HEK293 (cell line): ENCODE measurements around the gene NLRP6.
A peak's percentile ranks its signal among the peaks of the same experiment; 100 is the strongest.
"Not testable (repeated sequence)": the region's sequence is repeated elsewhere in the genome, so short reads cannot be mapped to it uniquely, and the experiment has no call there.

ENCODE experiments used
- CTCF ChIA-PET: fragments of 350-600 bp; formaldehyde crosslinking; extraction: SDS; loops from one replicate; lab custom pipeline; 2021; ENCODE audit warnings: antibody characterized with exemption; lab: Yijun Ruan, JAX
- POLR2A ChIA-PET: fragments of 300-600 bp; formaldehyde crosslinking; extraction: SDS; loops from one replicate; lab custom pipeline; 2020; ENCODE audit warnings: antibody characterized with exemption, inconsistent platforms; lab: Yijun Ruan, JAX
- H3K27ac ChIP-seq: fragments of 200-500 bp; sonication (Bioruptor generic); 2 replicates; pipeline ENCODE4 v1.5.1; 2014; ENCODE audit warnings: low read depth, low read length, control low read depth, inconsistent platforms; ENCODE audit errors: extremely low read depth
- H3K36me3 ChIP-seq, 2 experiments: fragments of 200-500 bp in 1 of 2; sonication (Bioruptor generic) in 1 of 2; 1 replicate in 1 of 2; 2 replicates in 1 of 2; pipeline ENCODE4 v1.5.1; 2014 to 2017; ENCODE audit warnings: inconsistent platforms in 2 of 2, low read length in 2 of 2; ENCODE audit not compliant: control insufficient read depth in 2 of 2, insufficient read depth in 1 of 2
- H3K4me1 ChIP-seq: fragments of 200-500 bp; sonication (Bioruptor generic); 2 replicates; pipeline ENCODE4 v1.5.1; 2014; ENCODE audit warnings: mild to moderate bottlenecking, low read length, inconsistent platforms; ENCODE audit not compliant: control insufficient read depth, insufficient read depth
- H3K4me3 ChIP-seq: 2 replicates; pipeline ENCODE4 v1.5.1; 2011; ENCODE audit warnings: low read depth, mild to moderate bottlenecking, control low read depth, low read length, moderate library complexity
- H3K9me3 ChIP-seq: fragments of 200-500 bp; sonication (Bioruptor generic); 2 replicates; pipeline ENCODE4 v1.5.1; 2014; ENCODE audit warnings: low read depth, low read length, inconsistent platforms; ENCODE audit not compliant: control insufficient read depth, insufficient read depth
- GLI2 ChIP-seq: fragments of 450-650 bp; formaldehyde crosslinking; IDR thresholded peaks from 2 replicates; pipeline ENCODE4; 2017; ENCODE audit warnings: missing biosample characterization, missing genetic modification characterization, low read depth, borderline replicate concordance
- GLIS1 ChIP-seq: fragments of 450-650 bp; formaldehyde crosslinking; IDR thresholded peaks from 2 replicates; pipeline ENCODE4 v1.5.1; 2016; ENCODE audit warnings: missing biosample characterization, missing genetic modification characterization
- HOXC10 ChIP-seq: sonication (generic); formaldehyde crosslinking; IDR thresholded peaks from 2 replicates; pipeline ENCODE4 v1.8.1; 2023; ENCODE audit warnings: mild to moderate bottlenecking, missing genetic modification reagents
- ZBTB1 ChIP-seq: fragments of 450-650 bp; formaldehyde crosslinking; IDR thresholded peaks from 2 replicates; pipeline ENCODE4 v1.5.1; 2016; ENCODE audit warnings: missing biosample characterization, missing genetic modification characterization
- ZNF140 ChIP-seq: fragments of 450-650 bp; formaldehyde crosslinking; IDR thresholded peaks from 2 replicates; pipeline ENCODE4 v1.5.1; 2016; ENCODE audit warnings: missing biosample characterization, missing genetic modification characterization
- ZNF600 ChIP-seq: fragments of 450-650 bp; formaldehyde crosslinking; IDR thresholded peaks from 2 replicates; pipeline ENCODE4 v1.5.1; 2016; ENCODE audit warnings: missing biosample characterization, missing genetic modification characterization
- TF ChIP-seq, protein P1 (sequence below): fragments of 450-650 bp; formaldehyde crosslinking; optimal IDR thresholded peaks from 2 replicates; pipeline ENCODE3; 2016; ENCODE audit warnings: missing biosample characterization, mild to moderate bottlenecking, missing genetic modification characterization
- TF ChIP-seq, protein P2 (sequence below): fragments of 450-650 bp; formaldehyde crosslinking; IDR thresholded peaks from 2 replicates; pipeline ENCODE4 v1.5.1; 2016; ENCODE audit warnings: missing biosample characterization, missing genetic modification characterization
- TF ChIP-seq, protein P3 (sequence below): fragments of 450-650 bp; formaldehyde crosslinking; IDR thresholded peaks from 2 replicates; pipeline ENCODE4 v1.5.1; 2016; ENCODE audit warnings: missing biosample characterization, missing genetic modification characterization
- TF ChIP-seq, protein P4 (sequence below): fragments of 450-650 bp; formaldehyde crosslinking; IDR thresholded peaks from 2 replicates; pipeline ENCODE4 v1.5.1; 2016; ENCODE audit warnings: missing biosample characterization, missing genetic modification characterization
- TF ChIP-seq, protein P5 (sequence below): fragments of 450-650 bp; IDR thresholded peaks from 2 replicates; pipeline ENCODE4 v1.5.1; 2018; ENCODE audit warnings: missing biosample characterization, mild to moderate bottlenecking, missing genetic modification characterization

NLRP6 gene

DNA sequence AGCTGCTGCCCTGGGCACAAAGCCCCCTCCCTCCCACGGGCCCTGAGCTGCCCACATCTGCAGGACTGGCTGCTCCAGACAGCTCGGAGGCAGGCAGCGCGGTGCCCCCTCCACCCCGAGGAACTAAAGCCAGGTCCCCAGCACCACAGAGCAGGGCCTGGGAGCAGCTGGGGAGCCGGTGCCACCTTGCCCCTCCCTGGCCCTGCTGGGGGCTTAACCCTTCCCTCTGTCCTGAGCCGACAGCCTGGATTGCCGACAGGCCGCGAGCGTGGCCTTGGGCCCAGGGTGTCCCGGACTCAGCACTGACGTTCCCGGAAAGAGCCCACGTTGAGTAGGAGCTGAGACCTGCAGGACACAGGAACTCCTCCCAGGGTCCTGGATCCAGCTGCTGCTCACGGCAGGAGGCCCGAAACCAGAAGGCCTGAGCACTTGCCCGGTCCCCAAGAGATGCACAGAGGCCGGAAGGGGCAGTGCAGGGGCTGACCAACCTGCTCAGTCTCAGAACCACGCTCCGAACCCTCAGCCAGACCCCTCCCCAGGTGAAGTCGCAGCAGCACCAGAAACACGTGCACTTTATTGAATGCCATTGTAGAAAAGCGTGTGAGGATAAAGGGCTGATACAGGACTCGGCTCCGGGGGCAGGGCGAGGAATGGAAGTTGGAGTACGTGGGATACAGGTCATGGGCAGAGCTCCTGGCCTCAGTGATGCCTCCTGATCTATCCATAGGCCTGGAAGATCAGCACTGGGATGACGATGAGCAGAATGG, 41.1 kb downstream of the NLRP6 start:
- POLR2A ChIA-PET, H3K27ac ChIP-seq, H3K36me3 ChIP-seq, H3K4me1 ChIP-seq, H3K9me3 ChIP-seq, H3K4me3 ChIP-seq: not testable (repeated sequence)
- CTCF ChIA-PET = interaction anchor here (1.4 kb wide), 1 partner anchor 10 kb away, joined by 5 read pairs; no protein-coding TSS in a partner anchor
- TF ChIP-seq, protein P1, sequence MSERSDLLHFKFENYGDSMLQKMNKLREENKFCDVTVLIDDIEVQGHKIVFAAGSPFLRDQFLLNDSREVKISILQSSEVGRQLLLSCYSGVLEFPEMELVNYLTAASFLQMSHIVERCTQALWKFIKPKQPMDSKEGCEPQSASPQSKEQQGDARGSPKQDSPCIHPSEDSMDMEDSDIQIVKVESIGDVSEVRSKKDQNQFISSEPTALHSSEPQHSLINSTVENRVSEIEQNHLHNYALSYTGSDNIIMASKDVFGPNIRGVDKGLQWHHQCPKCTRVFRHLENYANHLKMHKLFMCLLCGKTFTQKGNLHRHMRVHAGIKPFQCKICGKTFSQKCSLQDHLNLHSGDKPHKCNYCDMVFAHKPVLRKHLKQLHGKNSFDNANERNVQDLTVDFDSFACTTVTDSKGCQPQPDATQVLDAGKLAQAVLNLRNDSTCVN (tag by site-specific recombination) = peak; percentile 18

DNA sequence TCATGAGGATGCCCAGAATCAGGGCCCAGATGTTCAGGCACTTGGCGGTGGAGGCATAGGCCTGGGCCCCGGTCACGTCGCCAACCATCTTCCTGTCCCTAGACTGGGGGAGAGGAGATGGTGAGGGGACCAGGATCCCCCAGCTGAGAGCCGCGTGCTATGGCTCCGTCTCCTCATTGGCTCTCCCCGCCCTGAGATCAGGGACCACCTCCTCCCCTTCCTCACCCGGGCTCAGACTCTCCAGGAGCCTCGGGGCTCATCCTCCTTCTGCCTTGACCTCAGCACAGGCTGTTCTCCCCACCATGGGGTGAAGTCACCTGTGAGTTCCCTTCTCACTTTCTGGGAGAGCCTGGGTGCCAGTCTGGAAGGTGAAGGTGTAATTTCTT, 41.7 kb downstream of the NLRP6 start:
- POLR2A ChIA-PET, H3K36me3 ChIP-seq, H3K4me1 ChIP-seq, H3K9me3 ChIP-seq, H3K4me3 ChIP-seq, H3K27ac ChIP-seq: not testable (repeated sequence)
- CTCF ChIA-PET = interaction anchor here (1.4 kb wide), 1 partner anchor 10 kb away, joined by 5 read pairs; no protein-coding TSS in a partner anchor

DNA sequence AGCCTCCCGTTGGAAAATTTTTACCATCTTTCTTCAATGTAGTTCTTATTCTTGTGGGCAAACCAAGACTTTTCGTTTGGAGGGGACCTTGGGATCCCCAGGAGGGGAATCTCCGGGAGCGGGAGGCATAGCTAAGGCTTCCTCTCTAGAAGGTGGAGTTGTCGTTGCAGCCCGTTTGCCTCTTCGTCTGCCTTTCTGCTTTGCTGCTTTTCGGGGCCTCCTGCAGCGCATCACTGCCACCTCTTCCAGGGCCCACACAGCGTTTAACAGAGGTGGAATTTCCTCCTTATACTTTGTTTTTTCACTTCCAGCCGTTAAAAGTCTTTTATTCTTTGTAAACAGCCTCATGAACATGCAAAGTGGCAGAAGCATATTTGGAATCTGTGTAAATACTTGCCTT, 45.9 kb downstream of the NLRP6 start:
- Histone ChIP-seq H3K27ac (no peak overlapping the region), H3K4me1 (no peaks in the 10 kb centered on the region), H3K36me3 (no peaks in the 10 kb centered on the region), H3K9me3 (no peaks in the 10 kb centered on the region), H3K4me3 (no peak overlapping the region)
- ChIA-PET CTCF (interaction anchor here (0.6 kb wide), 1 partner anchor 72 kb away, joined by 4 read pairs; no protein-coding TSS in a partner anchor), POLR2A (interaction anchor here (1.6 kb wide), 1 partner anchor 32 kb away, joined by 5 read pairs; no protein-coding TSS in a partner anchor)
- TF ChIP-seq GLIS1 (tag by site-specific recombination) = no peak
- no peak for TF ChIP-seq HOXC10 (CRISPR knock-in tag)
- no peak for TF ChIP-seq ZNF600 (tag by site-specific recombination)
- no peak for TF ChIP-seq ZNF140 (tag by site-specific recombination)
- TF ChIP-seq, protein P2, sequence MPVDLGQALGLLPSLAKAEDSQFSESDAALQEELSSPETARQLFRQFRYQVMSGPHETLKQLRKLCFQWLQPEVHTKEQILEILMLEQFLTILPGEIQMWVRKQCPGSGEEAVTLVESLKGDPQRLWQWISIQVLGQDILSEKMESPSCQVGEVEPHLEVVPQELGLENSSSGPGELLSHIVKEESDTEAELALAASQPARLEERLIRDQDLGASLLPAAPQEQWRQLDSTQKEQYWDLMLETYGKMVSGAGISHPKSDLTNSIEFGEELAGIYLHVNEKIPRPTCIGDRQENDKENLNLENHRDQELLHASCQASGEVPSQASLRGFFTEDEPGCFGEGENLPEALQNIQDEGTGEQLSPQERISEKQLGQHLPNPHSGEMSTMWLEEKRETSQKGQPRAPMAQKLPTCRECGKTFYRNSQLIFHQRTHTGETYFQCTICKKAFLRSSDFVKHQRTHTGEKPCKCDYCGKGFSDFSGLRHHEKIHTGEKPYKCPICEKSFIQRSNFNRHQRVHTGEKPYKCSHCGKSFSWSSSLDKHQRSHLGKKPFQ (tag by site-specific recombination) = no peak
- TF ChIP-seq ZBTB1 (tag by site-specific recombination) = no peak
- TF ChIP-seq, protein P3, sequence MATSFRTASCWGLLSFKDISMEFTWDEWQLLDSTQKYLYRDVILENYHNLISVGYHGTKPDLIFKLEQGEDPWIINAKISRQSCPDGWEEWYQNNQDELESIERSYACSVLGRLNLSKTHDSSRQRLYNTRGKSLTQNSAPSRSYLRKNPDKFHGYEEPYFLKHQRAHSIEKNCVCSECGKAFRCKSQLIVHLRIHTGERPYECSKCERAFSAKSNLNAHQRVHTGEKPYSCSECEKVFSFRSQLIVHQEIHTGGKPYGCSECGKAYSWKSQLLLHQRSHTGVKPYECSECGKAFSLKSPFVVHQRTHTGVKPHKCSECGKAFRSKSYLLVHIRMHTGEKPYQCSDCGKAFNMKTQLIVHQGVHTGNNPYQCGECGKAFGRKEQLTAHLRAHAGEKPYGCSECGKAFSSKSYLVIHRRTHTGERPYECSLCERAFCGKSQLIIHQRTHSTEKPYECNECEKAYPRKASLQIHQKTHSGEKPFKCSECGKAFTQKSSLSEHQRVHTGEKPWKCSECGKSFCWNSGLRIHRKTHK (tag by site-specific recombination) = no peak
- TF ChIP-seq, protein P4, sequence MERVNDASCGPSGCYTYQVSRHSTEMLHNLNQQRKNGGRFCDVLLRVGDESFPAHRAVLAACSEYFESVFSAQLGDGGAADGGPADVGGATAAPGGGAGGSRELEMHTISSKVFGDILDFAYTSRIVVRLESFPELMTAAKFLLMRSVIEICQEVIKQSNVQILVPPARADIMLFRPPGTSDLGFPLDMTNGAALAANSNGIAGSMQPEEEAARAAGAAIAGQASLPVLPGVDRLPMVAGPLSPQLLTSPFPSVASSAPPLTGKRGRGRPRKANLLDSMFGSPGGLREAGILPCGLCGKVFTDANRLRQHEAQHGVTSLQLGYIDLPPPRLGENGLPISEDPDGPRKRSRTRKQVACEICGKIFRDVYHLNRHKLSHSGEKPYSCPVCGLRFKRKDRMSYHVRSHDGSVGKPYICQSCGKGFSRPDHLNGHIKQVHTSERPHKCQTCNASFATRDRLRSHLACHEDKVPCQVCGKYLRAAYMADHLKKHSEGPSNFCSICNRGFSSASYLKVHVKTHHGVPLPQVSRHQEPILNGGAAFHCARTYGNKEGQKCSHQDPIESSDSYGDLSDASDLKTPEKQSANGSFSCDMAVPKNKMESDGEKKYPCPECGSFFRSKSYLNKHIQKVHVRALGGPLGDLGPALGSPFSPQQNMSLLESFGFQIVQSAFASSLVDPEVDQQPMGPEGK (tag by site-specific recombination) = no peak
- TF ChIP-seq, protein P5, sequence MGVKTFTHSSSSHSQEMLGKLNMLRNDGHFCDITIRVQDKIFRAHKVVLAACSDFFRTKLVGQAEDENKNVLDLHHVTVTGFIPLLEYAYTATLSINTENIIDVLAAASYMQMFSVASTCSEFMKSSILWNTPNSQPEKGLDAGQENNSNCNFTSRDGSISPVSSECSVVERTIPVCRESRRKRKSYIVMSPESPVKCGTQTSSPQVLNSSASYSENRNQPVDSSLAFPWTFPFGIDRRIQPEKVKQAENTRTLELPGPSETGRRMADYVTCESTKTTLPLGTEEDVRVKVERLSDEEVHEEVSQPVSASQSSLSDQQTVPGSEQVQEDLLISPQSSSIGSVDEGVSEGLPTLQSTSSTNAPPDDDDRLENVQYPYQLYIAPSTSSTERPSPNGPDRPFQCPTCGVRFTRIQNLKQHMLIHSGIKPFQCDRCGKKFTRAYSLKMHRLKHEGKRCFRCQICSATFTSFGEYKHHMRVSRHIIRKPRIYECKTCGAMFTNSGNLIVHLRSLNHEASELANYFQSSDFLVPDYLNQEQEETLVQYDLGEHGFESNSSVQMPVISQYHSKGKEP (tag by site-specific recombination) = no peak
- TF ChIP-seq GLI2 (tag by site-specific recombination) = no peak

DNA sequence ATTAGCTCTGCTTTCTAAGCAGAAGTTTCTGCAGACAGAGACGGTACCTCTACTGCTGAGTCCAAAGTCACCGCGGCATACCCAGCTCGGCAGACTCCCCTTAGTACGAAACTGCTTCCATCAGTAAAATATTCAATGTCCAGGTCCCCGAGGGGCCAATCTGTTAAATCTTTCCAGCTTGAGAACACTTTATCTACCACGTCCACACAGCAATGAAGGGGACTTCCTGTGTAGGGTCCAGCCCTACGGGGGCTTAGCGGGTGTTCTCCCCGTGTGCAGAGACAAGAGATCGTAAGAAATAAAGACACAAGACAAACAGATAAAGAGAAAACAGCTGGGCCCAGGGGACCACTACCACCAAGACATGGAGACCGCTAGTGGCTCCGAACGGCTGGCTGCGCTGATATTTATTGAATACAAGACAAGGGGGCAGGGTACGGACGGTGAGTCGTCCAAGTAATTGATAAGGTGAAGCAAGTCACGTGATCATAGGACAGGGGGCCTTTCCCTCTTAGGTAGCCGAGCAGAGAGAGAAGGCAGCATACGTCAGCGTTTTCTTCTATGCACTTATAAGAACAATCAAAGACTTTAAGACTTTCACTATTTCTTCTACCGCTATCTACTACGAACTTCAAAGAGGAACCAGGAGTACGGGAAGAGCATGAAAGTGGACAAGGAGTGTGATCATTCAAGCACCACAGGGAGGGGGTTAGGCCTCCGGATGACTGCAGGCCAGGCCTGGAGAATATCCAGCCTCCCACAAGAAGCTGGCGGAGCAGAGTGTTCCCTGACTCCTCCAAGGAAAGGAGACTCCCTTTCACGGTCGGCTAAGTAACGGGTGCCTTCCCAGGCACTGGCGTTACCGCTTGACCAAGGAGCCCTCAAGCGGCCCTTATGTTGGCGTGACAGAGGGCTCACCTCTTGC, 46.6 kb downstream of the NLRP6 start:
- H3K4me3 ChIP-seq, H3K9me3 ChIP-seq, H3K27ac ChIP-seq, H3K4me1 ChIP-seq, H3K36me3 ChIP-seq: not testable (repeated sequence)
- CTCF ChIA-PET = interaction anchor here (0.6 kb wide), 1 partner anchor 72 kb away, joined by 4 read pairs; no protein-coding TSS in a partner anchor
- POLR2A ChIA-PET = interaction anchor here (1.6 kb wide), 1 partner anchor 31 kb away, joined by 5 read pairs; no protein-coding TSS in a partner anchor
